Measurements from ENCODE around the gene CHAF1B. TPM values are rescaled to one million over a fixed set of nuclear protein-coding genes. Genes with fewer than 3 reads are reported as not detected.
"Not testable (repeated sequence)": the region's sequence is repeated elsewhere in the genome, so short reads cannot be mapped to it uniquely, and the experiment has no call there.

The CHAF1B gene
- total RNA-seq, 1 experiment from 2014 or later, result 10.3 TPM

DNA sequence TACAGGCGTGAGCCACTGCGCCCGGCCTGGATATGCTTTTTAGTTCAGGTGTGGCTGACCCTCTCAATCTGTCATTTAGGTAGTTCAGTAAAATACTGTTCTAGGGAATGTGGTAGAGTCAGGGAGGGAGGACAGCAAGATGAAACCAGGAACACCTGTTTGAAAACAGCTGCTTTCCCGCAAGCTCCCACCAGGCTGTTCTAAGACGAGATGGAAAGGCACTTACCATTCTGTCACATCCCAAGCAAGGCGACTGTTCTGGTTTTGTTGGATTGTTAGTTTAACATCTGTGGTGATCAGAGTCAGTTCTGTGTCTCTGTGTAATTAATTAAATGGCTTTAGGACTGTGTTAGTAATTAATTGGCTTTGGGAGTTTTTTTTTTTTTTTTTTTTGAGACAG lies 2.9 kb downstream of the CHAF1B start:
- DNase-seq (ENCODE audit: low read depth), result no peak

DNA sequence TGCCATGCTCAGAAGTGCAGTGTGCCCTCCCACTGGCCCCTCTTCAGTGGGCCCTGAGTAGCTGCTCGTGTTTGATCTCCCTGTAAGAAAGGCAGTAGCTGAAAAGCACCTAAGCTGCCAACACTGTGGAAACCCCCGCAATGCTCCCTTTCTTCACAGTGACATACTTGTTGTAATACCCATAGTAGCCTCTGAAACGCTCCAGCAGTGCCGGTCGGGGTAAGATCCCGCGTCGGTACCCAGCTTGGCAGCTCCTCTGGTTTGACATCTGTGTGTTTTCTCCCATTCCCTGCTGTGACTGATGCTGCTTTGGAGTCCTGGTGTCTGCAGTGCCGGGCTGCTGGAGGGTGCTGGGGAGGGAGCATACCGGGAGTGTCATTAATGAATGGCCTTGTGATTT lies 3.6 kb downstream of the CHAF1B start:
- DNase-seq (ENCODE audit: low read depth), result no peak

DNA sequence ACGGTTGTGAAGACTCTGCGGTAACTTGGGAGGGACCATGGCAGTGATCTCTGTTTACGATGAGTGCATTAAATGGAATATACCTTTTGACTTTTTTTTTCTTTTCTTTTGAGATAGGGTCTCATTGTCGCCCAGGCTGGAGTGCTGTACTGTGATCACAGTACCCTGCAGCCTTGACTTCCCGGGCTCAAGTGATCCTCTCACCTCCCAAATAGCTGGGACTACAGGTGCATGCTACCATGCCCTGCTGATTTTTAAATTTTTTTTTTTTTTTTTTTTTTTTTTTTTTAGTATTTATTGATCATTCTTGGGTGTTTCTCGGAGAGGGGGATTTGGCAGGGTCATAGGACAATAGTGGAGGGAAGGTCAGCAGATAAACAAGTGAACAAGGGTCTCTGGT lies 6.5 kb downstream of the CHAF1B start:
- DNase-seq (ENCODE audit: low read depth), result not testable (repeated sequence)

DNA sequence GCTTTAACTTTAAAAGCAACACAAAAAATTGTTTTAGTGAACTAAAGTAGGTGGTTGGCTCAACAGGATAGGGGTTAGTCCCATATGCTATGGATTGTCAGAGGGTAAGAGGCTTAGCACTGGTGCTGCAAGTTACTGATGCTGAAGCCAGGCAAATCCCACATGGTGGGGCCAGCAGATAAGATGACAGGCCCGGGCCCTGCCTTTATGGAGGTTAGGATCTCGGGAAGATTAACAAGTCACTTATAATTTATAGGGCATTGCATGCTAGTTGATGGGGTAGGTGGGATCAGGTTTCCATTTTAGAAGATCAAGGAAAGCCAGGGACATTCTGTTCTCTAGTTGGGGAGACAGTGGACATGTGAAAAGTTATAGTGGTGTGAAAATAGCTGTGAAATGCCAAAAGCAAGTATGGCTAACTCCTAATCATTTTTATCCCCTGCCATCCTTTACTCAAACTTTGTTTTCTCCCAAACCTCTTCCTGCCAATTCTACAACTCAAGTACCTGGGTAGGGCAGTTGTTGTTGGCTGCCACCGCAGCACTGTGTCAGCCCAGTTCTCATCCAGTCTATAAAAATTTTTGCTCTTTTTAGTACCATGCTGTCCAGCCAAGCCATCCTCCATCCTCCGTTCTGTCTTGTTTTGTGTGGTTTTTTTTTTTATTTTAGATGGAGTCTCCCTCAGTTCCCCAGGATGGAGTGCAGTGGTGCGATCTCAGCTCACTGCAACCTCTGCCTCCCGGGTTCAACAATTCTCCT lies 10.3 kb downstream of the CHAF1B start:
- DNase-seq (ENCODE audit: low read depth), result no peak

DNA sequence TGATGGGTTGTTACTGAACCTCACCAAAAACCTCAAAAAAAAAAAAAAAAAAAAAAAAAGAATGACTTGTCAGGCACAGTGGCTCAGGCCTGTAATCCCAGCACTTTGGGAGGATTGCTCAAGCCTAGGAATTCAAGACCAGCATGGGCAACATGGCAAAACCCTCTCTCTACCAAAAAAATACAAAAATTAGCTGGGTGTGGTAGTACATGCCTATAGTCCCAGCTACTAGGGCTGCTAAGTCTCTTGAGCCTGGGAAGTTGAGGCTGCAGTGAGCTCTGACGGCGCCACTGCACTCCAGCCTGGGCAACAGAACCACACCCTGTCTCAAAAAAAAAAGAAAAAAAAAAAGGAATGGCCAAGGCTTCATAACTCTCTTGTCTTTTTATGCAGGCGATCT lies 11.1 kb downstream of the CHAF1B start:
- no peak for DNase-seq (ENCODE audit: low read depth)

DNA sequence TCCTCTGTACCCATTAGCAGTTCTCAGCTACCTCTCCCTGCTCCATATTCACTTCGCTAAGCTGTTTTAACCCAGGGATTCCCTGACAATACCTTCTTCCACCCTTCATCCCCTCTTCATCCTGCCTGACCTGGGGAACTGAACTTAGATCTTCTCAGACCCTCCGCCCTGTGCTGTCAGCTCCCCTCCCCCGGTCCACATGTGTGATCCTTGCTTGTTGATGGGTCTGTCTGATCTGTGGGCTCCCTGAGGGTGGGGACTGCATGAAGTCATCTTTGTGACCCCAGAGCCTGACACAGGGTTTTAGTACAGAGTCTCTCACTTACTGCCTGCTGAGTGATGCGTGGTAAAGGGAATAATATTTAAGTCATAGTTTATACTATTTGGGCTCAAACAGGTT lies 11.8 kb downstream of the CHAF1B start:
- DNase-seq (ENCODE audit: low read depth), result no peak

DNA sequence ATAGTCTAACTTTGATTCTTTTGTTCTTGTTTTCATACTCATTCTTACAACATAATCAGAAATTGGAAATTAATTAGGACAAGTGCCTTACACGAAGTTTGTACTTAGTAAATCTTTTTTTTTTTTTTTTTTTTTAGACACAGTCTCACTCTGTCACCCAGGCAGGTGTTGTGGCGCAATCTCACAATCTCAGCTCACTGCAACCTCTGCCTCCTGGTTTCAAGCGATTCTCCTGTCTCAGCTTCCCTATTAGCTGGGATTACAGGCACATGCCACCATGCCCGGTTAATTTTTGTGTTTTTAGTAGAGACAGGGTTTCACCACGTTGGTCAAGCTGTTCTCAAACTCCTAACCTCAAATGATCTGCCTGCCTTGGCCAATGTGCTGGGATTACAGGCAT lies 12.4 kb downstream of the CHAF1B start:
- DNase-seq (ENCODE audit: low read depth), result no peak

DNA sequence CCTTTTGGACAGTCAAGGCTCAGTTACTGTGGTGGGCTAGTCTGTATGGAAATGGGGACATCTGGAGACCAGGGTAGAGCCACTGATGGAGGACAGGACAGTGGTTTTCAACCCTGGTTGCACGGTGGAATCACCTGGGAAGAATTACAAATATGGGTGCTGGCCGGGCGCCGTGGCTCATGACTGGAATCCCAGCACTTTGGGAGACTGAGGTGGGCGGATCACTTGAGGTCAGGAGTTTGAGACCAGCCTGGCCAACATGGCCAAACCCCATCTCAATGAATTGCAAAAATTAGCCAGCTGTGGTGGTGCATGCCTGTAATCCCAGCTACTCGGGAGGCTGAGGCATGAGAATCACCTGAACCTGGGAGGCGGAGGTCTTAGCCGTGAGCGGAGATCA lies 14.5 kb downstream of the CHAF1B start:
- DNase-seq (ENCODE audit: low read depth), result not testable (repeated sequence)

DNA sequence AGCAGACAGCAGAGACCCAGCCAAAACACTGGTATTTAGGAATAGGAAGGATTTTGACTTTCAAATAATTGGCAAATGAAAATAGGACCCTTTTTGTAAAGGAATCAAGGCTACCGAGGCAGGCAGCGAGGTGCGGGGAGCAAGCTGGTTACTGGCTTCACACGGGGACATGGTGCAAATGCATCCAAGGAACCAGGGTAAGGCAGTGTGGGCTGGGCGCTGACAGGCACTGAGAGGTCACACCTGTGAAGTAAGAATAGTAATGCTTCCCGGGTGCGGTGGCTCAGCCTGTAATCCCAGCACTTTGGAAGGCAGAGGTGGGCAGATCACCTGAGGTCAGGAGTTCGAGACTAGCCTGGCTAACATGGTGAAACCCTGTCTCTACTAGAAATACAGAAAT lies 15.5 kb downstream of the CHAF1B start:
- no peak for DNase-seq (ENCODE audit: low read depth)

DNA sequence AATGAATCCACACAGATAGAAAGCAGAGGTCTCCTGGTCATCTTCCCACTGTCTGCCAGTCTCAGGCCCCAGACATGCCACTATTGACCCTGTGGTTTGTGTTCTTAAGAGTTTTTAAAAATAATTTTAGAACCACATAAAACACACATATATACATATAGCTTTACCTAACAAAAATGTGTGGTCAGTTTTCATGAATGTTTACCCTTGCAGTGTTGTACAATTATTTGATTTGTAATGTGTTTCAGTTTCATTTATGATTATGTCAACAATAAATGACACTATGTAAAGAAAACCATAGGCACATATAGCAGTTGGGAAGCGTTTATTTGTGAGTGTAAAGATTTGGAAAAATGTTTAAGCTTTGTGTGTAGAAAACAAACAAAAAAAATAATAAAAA lies 17.1 kb downstream of the CHAF1B start:
- no peak for DNase-seq (ENCODE audit: low read depth)

DNA sequence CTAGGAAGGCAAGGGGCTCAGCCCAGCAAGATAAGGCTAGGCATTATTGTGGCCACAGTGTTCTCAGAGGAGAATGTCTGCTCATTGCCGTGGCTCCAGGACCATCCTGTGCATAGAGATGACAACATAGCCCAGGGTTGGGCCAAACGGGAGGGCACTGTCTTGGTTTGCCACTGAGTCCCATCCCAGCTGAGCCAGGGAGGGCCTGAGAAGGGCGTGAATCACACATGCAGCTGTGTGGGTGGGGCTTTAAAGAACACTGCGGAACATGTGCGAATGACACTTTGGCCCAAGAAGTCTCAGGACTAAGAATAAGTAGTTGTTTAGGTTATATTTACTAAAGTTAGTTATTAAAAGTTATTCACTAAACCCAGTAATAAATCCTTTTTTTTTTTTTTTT lies 18.5 kb downstream of the CHAF1B start:
- DNase-seq (ENCODE audit: low read depth), result no peak

DNA sequence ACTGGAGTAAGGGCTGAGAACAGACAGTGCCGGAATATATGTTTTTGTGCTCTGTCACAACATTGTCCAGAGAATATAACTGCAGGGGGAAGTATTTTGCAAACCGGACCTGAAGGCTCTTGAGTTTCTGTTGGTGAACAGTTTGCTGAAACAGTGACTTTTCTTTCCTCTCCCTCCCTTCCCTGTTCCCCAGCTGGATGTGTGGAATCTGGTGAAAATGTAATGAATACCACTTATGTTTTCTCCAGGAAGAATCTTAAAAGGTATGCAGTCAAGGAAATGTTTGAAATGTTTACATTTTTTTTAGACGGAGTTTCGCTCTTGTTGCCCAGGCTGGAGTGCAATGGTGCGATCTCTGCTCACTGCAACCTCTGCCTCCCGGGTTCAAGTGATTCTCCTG lies 23.4 kb downstream of the CHAF1B start:
- no peak for DNase-seq (ENCODE audit: low read depth)

DNA sequence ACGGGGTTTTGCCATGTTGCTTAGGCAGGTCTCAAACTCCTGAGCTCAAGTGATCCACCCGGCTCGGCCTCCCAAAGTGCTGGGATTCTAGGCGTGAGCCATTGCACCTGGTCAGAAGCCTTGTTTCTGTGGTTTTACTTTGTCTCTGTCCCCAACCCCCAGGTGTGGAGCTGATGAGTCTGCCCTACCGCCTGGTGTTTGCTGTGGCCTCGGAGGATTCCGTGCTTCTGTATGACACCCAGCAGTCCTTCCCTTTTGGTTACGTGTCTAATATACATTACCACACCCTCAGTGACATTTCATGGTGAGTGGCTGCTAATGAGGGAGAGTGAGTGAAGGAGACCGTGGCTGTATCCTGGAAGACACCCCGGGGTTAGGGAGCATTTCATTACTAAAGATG lies 26.1 kb downstream of the CHAF1B start:
- DNase-seq (ENCODE audit: low read depth), result no peak

DNA sequence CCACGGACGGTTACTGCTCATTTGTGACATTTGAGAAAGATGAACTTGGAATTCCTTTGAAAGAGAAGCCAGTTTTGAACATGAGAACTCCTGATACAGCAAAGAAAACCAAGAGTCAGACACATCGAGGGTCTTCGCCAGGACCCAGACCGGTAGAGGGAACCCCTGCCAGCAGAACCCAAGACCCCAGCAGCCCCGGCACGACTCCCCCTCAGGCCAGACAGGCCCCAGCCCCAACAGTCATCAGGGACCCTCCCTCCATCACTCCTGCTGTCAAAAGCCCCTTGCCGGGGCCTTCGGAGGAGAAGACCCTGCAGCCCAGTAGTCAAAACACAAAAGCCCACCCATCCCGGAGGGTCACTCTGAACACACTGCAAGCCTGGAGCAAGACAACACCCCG lies 27.7 kb downstream of the CHAF1B start:
- no peak for DNase-seq (ENCODE audit: low read depth)

DNA sequence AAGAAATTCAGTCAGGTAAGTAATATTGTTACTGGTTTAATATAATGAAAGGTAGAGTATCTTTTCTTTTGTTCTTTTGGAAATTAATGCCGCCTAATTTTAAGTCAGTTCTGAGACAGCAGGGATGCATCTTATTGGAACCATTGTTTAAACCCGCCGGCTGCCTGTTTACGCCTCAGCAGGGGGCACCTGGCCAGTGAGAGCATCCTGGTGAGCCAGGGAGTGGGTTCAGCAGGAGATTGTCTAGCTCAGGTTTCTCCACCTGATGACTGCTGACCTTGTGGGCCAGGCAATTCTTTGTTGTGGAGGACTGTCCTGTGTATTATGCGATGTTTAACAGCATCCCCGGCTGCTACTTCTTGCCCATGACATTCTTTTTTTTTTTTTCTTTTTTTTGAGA lies 30.2 kb downstream of the CHAF1B start:
- no peak for DNase-seq (ENCODE audit: low read depth)

DNA sequence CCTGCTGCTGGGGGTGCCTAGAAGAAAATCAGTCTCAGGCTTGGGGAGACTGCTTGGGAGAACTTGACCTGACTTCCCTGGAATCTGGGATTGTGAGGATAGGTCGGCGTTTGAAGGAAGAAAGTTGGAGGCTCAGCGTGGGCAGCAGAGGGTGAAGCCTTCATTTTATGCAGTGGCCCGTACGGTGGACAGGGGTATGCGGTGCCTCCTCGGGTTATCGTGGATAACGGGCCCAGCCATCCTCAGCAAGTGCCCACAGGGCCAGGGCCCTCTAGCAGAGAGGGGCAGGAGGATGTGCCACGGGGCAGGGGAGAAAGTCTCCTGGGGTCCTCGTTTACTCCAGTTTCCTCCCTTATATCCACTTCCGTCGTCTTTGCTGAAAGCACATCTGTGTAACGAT lies 34.0 kb downstream of the CHAF1B start:
- no peak for DNase-seq (ENCODE audit: low read depth)

DNA sequence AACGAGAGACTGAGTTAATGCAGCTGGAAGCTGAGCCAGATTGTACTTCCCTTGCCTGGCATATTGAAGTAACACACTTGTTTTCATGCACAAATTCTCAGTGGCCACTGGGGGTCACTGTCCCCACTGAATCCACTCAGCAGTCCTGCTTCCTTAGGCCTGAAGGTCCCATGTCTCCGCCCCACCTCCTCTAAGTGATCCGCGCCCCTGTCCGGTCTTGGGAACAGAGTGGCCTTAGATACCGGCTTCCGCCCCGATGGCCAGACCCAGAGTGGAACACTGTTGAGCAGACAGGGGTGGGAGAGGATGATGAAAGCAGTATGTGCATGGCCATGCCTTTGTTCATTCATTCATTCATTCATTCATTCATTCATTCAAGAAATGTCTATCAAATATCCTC lies 34.8 kb downstream of the CHAF1B start:
- peak; percentile 83 for DNase-seq (ENCODE audit: low read depth)

DNA sequence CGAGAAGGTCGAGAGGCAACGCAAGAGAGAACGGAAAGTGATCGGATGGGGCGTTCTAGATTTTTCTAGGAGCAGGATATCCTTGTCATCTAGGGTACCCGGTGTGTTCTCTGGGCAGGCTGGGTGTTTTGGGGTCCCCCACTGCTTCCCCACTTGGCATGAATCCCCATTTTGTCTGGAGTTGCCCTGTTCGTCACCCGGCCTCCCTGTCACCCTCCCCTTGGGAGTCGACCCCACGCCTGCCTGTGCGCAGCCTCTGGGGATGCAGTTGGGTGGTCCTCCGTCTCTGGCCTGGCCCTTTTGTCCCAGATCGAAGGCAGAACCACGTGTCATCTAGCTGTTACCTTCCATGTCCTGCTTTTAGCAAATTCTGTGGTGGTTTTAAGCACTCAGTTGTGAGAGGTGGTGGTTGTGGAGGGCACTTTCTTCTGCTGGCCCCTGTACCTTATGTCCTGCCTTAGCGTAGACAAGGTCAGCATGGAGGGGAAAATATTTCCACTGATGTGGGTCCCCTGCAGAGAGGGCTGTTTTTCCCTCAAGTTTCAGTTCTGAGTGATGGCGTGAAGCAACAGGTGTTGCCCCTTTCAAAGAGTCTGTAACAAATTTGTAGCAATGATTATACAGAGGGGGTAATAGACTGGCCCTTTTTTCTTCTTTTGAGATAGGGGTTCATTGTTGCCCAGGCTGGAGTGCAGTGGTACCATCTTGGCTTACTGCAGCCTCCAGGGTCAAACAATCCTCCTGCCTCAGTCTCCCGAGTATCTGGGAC lies 35.6 kb downstream of the CHAF1B start:
- DNase-seq (ENCODE audit: low read depth), result no peak

DNA sequence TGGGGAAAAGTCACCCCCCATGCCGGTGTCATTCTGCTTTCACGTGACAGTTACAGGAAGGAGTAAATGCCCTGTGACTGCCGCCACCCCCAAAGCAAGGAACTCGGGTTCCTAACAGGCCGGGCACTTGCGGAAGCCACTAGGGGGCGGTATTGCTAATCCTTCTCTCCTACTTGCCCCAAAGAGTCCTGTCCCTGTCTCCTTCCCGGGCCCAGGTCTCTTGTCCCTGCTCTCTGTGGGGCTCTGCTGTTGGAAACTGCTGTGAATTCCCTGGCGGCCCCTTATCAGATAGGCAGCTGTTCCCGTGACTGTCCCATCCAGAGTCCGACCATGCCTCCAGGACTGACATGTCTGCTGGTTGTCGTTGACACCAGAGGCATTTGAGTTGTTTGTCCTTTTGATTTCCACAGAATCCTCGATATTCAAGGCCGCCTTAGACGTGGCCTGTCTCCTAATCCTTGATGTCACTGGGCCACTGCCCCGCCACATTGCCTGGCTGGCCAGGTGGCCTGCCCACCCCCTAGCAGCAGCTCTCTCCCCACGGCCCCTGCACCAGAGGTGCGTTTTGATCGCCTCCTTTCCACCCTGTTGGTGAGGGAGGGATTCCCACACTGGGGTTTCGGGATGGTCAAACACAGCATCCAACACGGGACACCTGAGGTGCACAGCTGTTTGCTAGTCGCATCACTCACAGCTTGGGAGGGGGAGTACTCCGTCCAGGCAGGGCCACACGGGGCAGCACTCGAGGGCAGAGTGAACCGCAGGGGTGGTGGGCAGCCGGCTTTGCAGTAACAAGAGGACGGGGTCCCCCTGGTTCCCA lies 37.3 kb downstream of the CHAF1B start:
- DNase-seq (ENCODE audit: low read depth), result peak; percentile 51

DNA sequence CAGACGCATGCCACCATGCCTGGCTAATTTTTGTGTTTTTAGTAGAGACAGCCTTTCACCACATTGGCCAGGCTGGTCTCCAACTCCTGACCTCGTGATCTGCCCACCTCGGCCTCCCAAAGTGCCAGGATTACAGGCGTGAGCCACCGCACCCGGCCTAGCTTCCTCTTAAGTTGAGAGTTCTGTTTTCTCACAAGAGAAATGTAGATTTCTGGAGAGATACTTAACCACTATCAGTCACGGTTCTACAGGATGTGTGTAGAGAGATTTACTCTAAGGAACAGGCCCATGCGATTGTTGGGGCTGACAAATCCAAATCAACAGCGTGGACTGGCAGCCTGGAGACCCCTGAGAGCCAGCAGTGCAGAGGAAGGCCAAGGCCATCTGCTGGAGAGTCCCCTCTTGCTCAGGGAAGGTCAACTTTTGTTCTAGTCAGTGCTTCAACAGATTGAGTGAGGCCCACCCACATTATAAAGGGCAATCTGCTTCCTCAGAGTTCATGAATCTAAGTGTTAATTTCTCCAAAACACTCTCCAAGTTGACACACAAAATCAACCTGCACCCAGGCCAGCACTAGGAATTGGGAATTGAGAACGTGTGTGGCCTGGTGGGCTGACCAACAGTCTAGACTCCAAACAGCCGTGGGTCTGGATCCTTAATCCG lies 38.7 kb downstream of the CHAF1B start:
- no peak for DNase-seq (ENCODE audit: low read depth)

DNA sequence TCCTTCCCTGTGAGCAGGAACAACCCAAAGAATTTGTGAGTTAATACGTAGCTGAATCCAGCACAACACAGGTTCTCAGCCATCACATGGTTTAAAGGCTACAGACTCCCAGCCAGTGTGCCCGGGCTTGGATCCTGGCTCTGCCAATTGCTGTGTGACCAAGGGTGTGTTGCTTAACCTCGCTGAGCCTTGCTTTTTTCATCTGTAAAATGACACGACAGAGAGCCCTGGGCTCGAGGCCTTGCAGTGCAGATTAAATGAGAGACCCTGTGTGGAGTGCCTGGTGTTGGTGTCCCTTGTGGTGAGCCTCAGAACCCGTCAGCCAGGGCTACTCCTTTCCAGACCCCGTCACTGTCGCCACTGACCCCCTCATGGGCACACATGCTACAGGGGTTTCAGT lies 39.4 kb downstream of the CHAF1B start:
- no peak for DNase-seq (ENCODE audit: low read depth)

DNA sequence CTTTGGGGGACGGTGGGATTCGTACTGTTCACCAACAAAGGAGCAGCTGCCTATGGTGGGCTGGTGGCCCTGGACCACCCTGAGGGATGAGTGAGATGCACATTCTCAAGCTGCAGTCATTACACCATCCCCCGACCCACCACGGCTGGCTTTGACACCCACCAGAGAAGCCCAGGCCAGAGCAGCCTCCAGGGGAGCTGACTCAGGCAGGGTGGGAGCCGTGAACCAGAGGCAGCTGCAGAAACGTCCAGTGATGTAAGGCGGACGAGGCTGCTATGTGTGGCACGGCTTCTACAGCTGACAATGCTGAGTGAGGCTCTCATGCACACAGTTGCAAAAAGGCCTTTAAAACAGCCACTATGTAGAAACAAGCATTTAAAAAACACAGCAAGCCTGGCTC lies 40.1 kb downstream of the CHAF1B start:
- peak; percentile 43 for DNase-seq (ENCODE audit: low read depth)
